ENCODE results near the gene PTPRG.
A peak's percentile ranks its signal among the peaks of the same experiment; 100 is the strongest.

GRCh38 chr3:61564395-61565059 lies 3.2 kb downstream of the PTPRG start:
- no peak for TF ChIP-seq SRF (IDR thresholded peaks at IDR 0.05; ENCODE audit: low read depth in 2 of 2, low read length in 2 of 2)
- TF ChIP-seq CUX1 (IDR thresholded peaks at IDR 0.05; ENCODE audit: insufficient replicate concordance, low read depth, low read length), result no peak
- no peak for TF ChIP-seq SIX5 (IDR thresholded peaks at IDR 0.05; ENCODE audit: low read depth, low read length, severe bottlenecking)
- no peak for TF ChIP-seq POLR2AphosphoS2 (IDR thresholded peaks at IDR 0.05; ENCODE audit: low read depth, low read length)
- peak; percentile 35 for TF ChIP-seq RAD21 (IDR thresholded peaks at IDR 0.05; ENCODE audit: insufficient read depth, low read depth, low read length)
- TF ChIP-seq PBX3 (IDR thresholded peaks at IDR 0.05; ENCODE audit: insufficient replicate concordance, low read depth, low read length), result no peak
- no peak for TF ChIP-seq YY1 (IDR thresholded peaks at IDR 0.05; ENCODE audit: low read depth, low read length)
- peak; percentile 25 to 67 (median 53); a peak in 5 of 6 replicates for TF ChIP-seq CTCF (IDR thresholded peaks at IDR 0.05 in 2 of 3, conservative IDR thresholded peaks at IDR 0.05 in 1 of 3; ENCODE audit: control insufficient read depth in 2 of 3, extremely low read depth in 1 of 3, insufficient read depth in 1 of 3, low read depth in 3 of 3, low read length in 3 of 3)
- no peak for TF ChIP-seq NBN (IDR thresholded peaks at IDR 0.05)
- TF ChIP-seq CEBPB (IDR thresholded peaks at IDR 0.05; ENCODE audit: borderline replicate concordance in 1 of 2, low read depth in 2 of 2, low read length in 2 of 2), result no peak
- TF ChIP-seq ZNF217 (IDR thresholded peaks at IDR 0.05), result 0 out of 2 replicates have a peak, but pooled peaks have one; percentile 46
- no peak for TF ChIP-seq JUNB (IDR thresholded peaks at IDR 0.05)
